ENCODE measurements around the gene LAD1. TPM values are rescaled to one million over a fixed set of nuclear protein-coding genes. Genes with fewer than 3 reads are reported as not detected.

The LAD1 gene
- total and polyA plus RNA-seq, 8 donors: 28.7 to 62.5 (median 44.3) TPM

DNA sequence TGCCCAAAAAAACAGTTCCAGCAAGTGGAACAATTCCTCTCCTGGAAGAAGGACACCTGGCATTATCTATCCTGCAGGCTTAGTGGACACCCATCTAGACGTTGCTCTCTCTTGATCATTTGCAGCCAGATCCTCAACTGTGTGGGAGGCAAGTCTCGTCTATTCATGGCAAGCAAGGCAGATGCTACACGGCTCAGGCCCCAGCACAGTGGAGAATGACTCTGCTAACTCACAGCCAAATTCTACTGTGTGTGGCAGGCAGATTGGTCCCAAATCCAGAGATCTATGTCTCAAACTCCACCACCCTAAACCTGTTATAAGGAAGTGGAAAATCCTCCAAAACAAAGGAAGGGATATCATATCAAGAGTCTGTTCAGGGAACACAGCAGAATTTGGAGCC, 28.6 kb downstream of the LAD1 start:
- Histone ChIP-seq H3K9me3 (no peaks in the 10 kb centered on the region), H3K4me3 (no peak overlapping the region), H3K4me1 (no peaks in the 10 kb centered on the region), H3K27ac (no peak overlapping the region), H3K36me3 (no peaks in the 10 kb centered on the region), H3K27me3 (no peaks in the 10 kb centered on the region)
- TF ChIP-seq, protein P1, sequence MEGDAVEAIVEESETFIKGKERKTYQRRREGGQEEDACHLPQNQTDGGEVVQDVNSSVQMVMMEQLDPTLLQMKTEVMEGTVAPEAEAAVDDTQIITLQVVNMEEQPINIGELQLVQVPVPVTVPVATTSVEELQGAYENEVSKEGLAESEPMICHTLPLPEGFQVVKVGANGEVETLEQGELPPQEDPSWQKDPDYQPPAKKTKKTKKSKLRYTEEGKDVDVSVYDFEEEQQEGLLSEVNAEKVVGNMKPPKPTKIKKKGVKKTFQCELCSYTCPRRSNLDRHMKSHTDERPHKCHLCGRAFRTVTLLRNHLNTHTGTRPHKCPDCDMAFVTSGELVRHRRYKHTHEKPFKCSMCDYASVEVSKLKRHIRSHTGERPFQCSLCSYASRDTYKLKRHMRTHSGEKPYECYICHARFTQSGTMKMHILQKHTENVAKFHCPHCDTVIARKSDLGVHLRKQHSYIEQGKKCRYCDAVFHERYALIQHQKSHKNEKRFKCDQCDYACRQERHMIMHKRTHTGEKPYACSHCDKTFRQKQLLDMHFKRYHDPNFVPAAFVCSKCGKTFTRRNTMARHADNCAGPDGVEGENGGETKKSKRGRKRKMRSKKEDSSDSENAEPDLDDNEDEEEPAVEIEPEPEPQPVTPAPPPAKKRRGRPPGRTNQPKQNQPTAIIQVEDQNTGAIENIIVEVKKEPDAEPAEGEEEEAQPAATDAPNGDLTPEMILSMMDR (IDR thresholded peaks at IDR 0.05): no peak
- WGBS, 2 donors: 55 to 56% methylated on average over 3 of the region's 3 CpGs
- intact Hi-C loops (cut with DNase I): no loop called here
- FAIRE-seq: no peak
- no peak for DNase-seq
- ATAC-seq: no peak

DNA sequence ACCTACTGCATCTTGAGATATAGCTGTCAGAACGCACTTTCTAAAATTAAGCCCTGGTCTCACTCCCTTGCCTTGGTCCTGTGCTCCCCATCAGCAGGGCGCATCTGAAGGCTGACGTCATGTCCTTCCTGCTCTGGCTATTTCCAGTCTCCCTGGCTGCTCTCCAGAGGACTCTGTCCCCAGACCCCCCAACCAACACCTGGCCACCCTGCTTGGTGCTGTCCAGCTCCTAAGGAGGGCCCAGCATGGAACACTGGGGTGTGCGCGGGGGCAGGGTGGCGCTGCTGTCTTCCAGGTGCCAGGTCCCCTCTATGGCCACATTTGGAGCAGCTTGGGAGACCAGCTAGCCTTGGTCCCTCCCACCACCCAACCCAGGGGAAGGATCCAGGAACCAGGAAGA, 29.9 kb downstream of the LAD1 start:
- DNase-seq: no peak
- FAIRE-seq: no peak

DNA sequence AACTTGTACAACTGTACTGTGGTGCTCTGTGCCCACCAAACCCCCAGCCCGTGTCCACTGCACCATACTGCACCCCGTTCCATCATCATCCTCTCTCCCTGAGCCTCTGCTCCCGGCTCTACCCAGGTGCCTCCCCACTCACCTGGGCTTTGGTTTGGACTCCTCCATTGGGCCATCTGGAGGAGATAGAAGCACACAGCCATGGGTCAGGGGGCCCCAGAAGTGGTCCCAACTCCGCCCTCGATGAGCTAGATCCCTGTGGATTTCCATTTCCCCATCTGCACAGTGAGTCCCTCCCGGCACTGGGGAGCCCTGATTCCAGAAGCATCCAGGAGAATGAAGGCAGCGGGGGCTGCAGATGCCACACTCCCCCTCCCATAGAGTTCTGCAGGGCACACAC, 32.4 kb downstream of the LAD1 start:
- Histone ChIP-seq H3K27ac (no peak overlapping the region), H3K4me3 (no peak overlapping the region), H3K4me1 (no peaks in the 10 kb centered on the region), H3K36me3 (no peaks in the 10 kb centered on the region), H3K27me3 (no peaks in the 10 kb centered on the region), H3K9me3 (no peaks in the 10 kb centered on the region)
- peak in 1 of 6 donors; percentile 17 for DNase-seq
- WGBS, 2 donors: 59 to 69% methylated on average over 7 of the region's 7 CpGs
- intact Hi-C loops (cut with DNase I): no loop called here
- ATAC-seq: no peak
- FAIRE-seq: no peak
- TF ChIP-seq, protein P1 (IDR thresholded peaks at IDR 0.05): no peak

More for the DNA sequence above, 29.9 kb downstream of the LAD1 start:
- Histone ChIP-seq H3K27ac (no peak overlapping the region), H3K4me3 (no peak overlapping the region), H3K4me1 (no peaks in the 10 kb centered on the region), H3K36me3 (no peaks in the 10 kb centered on the region), H3K27me3 (no peaks in the 10 kb centered on the region), H3K9me3 (no peaks in the 10 kb centered on the region)
- 66 to 74% methylated on average over 6 of the region's 6 CpGs for WGBS, 2 donors
- TF ChIP-seq, protein P1 (IDR thresholded peaks at IDR 0.05): no peak
- ATAC-seq: no peak
- intact Hi-C loops (cut with DNase I): no loop called here

DNA sequence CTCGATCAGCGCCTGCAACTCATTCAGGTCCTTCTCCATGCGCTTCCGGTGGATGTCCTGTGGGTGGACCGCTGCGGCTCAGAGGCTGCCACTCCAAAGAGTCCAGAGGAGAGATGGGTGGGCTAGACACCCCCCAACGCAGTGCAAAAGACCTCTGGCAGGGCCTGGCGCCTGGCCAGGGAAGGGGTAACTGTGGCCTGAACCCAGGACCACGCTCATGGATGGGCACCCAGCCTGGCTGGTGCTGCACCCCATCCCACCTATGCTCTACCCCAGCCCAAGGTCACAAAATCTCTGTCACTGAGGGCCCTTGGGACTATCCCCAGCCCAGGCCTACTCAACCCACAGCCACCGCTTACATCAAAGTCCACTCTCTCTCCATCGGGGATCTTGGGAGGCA, 33.9 kb downstream of the LAD1 start:
- Histone ChIP-seq H3K4me3 (no peak overlapping the region), H3K4me1 (no peaks in the 10 kb centered on the region), H3K9me3 (no peaks in the 10 kb centered on the region), H3K27me3 (no peaks in the 10 kb centered on the region), H3K36me3 (no peaks in the 10 kb centered on the region), H3K27ac (no peak overlapping the region)
- no peak for ATAC-seq
- TF ChIP-seq, protein P1 (IDR thresholded peaks at IDR 0.05): no peak
- intact Hi-C loops (cut with DNase I): no loop called here
- 81 to 82% methylated on average over 11 of the region's 11 CpGs for WGBS, 2 donors
- peak in 1 of 6 donors; percentile 51 for DNase-seq
- FAIRE-seq: no peak

DNA sequence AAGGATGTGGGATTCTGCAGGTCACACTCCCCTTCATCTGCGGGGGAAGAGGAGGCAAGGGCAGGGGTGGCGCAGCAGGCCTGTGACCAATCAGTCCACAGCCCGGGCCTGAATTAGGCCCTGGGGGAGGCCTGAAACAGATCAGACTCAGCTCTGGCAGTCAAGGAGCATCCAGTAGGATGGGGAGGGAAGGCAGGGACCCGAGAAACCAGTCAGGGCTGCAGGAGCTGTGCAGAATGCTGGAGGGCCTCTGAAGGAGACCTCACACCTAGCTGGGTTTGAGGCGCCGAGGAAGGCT, 34.4 kb downstream of the LAD1 start:
- no peak overlapping the region for H3K27ac ChIP-seq

More for the DNA sequence above, 34.4 kb downstream of the LAD1 start:
- intact Hi-C loops (cut with DNase I): no loop called here
- TF ChIP-seq, protein P1 (IDR thresholded peaks at IDR 0.05): no peak
- FAIRE-seq (no peak), ATAC-seq (no peak), DNase-seq (peak in 2 of 6 donors; percentile 25 to 33)
- Histone ChIP-seq H3K4me1 (no peaks in the 10 kb centered on the region), H3K36me3 (no peaks in the 10 kb centered on the region), H3K27me3 (no peaks in the 10 kb centered on the region), H3K4me3 (no peak overlapping the region), H3K9me3 (no peaks in the 10 kb centered on the region)
- 80 to 86% methylated on average over 6 of the region's 6 CpGs for WGBS, 2 donors

Data from pancreas (tissue), 10 donors.